BJ (cell line): ENCODE data around the gene HSDL2. TPM values are rescaled to one million over a fixed set of nuclear protein-coding genes. Genes with fewer than 3 reads are reported as not detected.
"Not testable (repeated sequence)": the region's sequence is repeated elsewhere in the genome, so short reads cannot be mapped to it uniquely, and the experiment has no call there.

Experiments used
- CTCF ChIA-PET: fragments of 350-600 bp; formaldehyde crosslinking; extraction: SDS; loops from one replicate; lab custom pipeline; 2021; ENCODE audit warnings: antibody characterized with exemption, inconsistent platforms; lab: Yijun Ruan, JAX
- POLR2A ChIA-PET: fragments of 300-600 bp; sonication (Branson Sonifier 250); formaldehyde crosslinking; extraction: SDS; loops from one replicate; lab custom pipeline; 2021; ENCODE audit warnings: antibody characterized with exemption; lab: Charles Lee
- DNase-seq: peaks from one replicate; pipeline ENCODE4 v3.0.0-alpha.2; 2011; ENCODE audit warnings: low read depth
- H3K27me3 ChIP-seq: 2 replicates; pipeline ENCODE4 v1.6.0; 2011; ENCODE audit warnings: low read length; ENCODE audit not compliant: control insufficient read depth, insufficient read depth
- H3K36me3 ChIP-seq: 2 replicates; pipeline ENCODE4 v1.5.1; 2011; ENCODE audit warnings: low read length; ENCODE audit not compliant: control insufficient read depth, insufficient read depth
- H3K4me3 ChIP-seq: 2 replicates; pipeline ENCODE4 v1.5.1; 2011; ENCODE audit warnings: low read depth, mild to moderate bottlenecking, control low read depth, low read length
- polyA plus RNA-seq: library from polyadenylated mRNA; depleted of rRNA; stranded (reverse); fragments of >200 nt; gene quantifications from 2 replicates; pipeline ENCODE4 v1.2.3, GENCODE V29; 2011
- TF ChIP-seq, protein P1 (sequence below): IDR thresholded peaks from 2 replicates; pipeline ENCODE4 v1.5.1; 2011; ENCODE audit warnings: low read depth, mild to moderate bottlenecking, control low read depth, inconsistent platforms, low read length, moderate library complexity; ENCODE audit not compliant: insufficient read depth

Gene HSDL2
- polyA plus RNA-seq, 1 experiment: 15.2 TPM

GRCh38 chr9:112507001-112507680 lies 127.2 kb downstream of the HSDL2 start:
- Histone ChIP-seq H3K27me3 (no peaks in the 10 kb centered on the region), H3K4me3 (no peak overlapping the region), H3K36me3 (no peaks in the 10 kb centered on the region)
- ChIA-PET POLR2A (interaction anchor here (0.5 kb wide), 1 partner anchor 35 kb away, joined by 4 read pairs; no protein-coding TSS in a partner anchor), CTCF (interaction anchor here (0.5 to 1.2 kb wide), 2 partner anchors 13 to 15 kb away, joined by 3 read pairs; no protein-coding TSS in a partner anchor)
- no peak for DNase-seq
- TF ChIP-seq, protein P1, sequence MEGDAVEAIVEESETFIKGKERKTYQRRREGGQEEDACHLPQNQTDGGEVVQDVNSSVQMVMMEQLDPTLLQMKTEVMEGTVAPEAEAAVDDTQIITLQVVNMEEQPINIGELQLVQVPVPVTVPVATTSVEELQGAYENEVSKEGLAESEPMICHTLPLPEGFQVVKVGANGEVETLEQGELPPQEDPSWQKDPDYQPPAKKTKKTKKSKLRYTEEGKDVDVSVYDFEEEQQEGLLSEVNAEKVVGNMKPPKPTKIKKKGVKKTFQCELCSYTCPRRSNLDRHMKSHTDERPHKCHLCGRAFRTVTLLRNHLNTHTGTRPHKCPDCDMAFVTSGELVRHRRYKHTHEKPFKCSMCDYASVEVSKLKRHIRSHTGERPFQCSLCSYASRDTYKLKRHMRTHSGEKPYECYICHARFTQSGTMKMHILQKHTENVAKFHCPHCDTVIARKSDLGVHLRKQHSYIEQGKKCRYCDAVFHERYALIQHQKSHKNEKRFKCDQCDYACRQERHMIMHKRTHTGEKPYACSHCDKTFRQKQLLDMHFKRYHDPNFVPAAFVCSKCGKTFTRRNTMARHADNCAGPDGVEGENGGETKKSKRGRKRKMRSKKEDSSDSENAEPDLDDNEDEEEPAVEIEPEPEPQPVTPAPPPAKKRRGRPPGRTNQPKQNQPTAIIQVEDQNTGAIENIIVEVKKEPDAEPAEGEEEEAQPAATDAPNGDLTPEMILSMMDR: no peak

DNA sequence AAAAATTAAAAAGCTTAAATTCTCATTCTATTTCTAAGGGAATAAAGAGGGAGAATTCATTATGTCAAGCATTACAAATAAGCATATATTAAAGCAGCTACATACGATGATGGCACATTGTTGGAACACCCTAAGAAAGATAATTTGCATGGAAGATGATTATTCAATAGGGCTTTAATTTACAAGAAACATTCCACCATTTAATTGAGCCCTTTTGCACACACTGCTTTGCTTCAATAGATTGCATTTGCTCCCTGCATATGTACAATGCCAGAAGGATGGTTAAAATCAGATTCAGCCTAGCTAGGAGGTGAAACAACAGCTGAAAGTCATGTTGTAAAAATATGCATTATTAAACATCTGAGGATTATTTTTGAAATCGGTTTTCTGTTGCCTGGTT lies 128.5 kb downstream of the HSDL2 start:
- Histone ChIP-seq H3K27me3 (no peaks in the 10 kb centered on the region), H3K4me3 (no peak overlapping the region), H3K36me3 (no peaks in the 10 kb centered on the region)
- TF ChIP-seq, protein P1: no peak
- ChIA-PET CTCF (interaction anchor here (1.7 kb wide), 1 partner anchor 23 kb away, joined by 5 read pairs; no protein-coding TSS in a partner anchor), POLR2A (interaction anchor here (0.7 kb wide), 1 partner anchor 22 kb away, joined by 3 read pairs; the partner anchor contains the start of gene KIAA1958)
- DNase-seq: no peak

- H3K4me3 ChIP-seq, POLR2A ChIA-PET, DNase-seq, H3K36me3 ChIP-seq, H3K27me3 ChIP-seq: not testable (repeated sequence)
- CTCF ChIA-PET: interaction anchor here (0.7 kb wide), 1 partner anchor 21 kb away, joined by 4 read pairs; no protein-coding TSS in a partner anchor
Measured at GRCh38 chr9:112512377-112512776, 132.5 kb downstream of the HSDL2 start.

GRCh38 chr9:112516769-112517168 lies 136.9 kb downstream of the HSDL2 start:
- CTCF ChIA-PET: no interaction called here
- no peak overlapping the region for H3K4me3 ChIP-seq
- POLR2A ChIA-PET: no interaction called here
- H3K27me3 ChIP-seq: no peaks in the 10 kb centered on the region
- H3K36me3 ChIP-seq: no peaks in the 10 kb centered on the region
- no peak for DNase-seq
- TF ChIP-seq, protein P1: no peak

DNA sequence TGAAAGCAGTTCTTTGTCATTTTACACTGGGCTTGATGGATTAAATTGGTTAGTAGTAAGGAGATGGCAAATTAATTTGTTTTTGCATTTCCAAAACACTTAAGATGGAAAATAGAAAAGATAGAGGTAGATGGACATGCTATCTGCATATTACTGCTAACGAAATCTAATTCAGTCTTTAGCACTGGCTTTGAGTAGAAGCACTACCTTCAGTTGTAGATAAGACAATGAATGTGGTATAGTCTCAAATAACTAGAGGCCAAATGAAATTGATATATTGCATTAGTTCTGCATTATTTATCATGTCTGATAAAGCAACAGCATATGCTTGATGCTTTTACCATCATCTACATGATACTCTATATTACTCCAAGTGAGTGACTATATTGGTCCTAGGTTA lies 140.2 kb downstream of the HSDL2 start:
- no peaks in the 10 kb centered on the region for H3K36me3 ChIP-seq
- no peak overlapping the region for H3K4me3 ChIP-seq
- POLR2A ChIA-PET: no interaction called here
- CTCF ChIA-PET: no interaction called here
- no peaks in the 10 kb centered on the region for H3K27me3 ChIP-seq
- no peak for DNase-seq
- TF ChIP-seq, protein P1: no peak
